DMS114 treated with DMSO at 0.1 percent for 48 hours (cell line): Measurements from ENCODE around the gene FAM107B.

Source experiments
- DNase-seq: peaks from one replicate; lab custom pipeline; 2025; ENCODE audit not compliant: unreplicated experiment; lab: John Stamatoyannopoulos, UW

Gene FAM107B

DNA sequence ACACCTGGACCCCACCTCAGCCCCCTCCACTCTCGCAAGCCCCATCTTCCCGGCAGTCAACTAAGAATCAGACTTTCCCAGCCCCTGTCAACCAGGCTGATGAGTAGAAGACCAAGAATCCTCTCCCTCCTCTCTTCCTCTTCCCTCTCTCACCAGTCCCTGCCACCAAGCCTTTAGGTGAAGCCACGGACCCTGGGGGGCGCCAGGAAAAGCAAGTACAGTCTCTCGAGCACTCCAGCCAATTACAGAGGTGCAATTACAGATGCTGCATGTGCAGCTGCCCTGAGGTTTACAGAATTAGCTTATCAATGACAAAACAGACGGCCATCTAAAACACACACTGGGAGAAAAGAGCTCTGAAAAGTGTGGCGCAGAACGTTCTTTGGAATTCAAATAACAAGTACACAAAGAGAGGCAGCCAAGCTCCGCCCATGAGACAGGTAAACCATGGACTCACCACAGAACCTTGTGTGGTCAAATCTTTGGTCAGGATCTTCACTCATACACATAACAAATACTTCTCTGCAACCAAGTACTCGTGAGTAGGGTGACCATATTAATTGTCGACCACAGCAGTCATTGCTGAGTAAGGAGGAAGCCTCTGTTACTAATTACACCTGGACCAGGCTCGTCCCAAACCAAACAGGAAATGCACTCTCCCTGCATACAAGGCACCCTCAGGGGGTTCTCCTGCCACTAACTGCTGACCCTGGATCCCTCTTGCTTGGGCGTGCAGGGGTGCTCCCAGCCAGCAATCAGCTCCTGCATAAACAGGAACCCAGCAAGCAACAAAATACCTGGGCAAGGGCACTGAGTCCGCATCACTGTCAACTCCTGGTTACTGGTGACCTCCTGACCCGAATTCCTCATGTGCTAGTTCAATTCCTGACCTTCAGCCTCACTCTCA, 189.2 kb downstream of the FAM107B start:
- no peak for DNase-seq

DNA sequence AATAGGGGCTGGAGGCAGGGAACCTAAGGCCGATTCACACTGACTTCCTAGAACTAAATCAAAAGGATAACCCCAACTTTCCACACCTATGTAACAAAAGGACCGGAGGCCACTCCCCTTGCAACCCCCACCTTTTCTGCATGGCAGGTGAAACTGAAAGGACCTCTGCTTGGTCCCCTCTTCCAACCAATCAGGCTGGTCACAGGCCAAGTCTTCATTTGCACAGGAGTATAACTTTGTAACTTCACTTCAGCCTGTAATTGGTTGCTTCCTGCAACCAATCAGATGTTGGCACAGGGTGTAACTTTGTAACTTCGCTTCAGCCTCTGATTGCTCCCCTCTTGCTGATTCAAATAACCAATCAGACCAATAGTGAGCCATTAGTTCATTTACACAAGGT, 190.0 kb downstream of the FAM107B start:
- DNase-seq: no peak

- DNase-seq: no peak
Measured at GRCh38 chr10:14583967-14584366, 190.7 kb downstream of the FAM107B start.

DNA sequence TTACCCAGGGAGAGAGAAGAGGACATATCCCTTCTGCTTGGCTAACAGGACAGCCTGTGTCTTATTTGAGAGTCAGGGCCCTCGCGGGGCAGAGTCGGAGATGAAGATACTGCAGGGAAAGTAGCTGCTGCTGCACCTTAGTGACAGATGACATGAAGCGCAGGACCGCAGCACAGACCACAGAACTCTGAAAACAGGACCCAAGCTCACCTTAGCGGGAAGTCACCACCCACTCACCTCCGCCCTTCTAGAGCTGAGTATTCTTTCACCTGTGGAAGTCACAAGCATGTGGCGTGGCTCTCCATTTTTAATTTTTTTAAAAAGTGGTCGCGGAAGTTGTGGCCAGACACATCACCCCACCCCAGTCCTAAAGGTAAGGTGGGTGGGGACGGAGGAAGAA, 191.4 kb downstream of the FAM107B start:
- no peak for DNase-seq

DNA sequence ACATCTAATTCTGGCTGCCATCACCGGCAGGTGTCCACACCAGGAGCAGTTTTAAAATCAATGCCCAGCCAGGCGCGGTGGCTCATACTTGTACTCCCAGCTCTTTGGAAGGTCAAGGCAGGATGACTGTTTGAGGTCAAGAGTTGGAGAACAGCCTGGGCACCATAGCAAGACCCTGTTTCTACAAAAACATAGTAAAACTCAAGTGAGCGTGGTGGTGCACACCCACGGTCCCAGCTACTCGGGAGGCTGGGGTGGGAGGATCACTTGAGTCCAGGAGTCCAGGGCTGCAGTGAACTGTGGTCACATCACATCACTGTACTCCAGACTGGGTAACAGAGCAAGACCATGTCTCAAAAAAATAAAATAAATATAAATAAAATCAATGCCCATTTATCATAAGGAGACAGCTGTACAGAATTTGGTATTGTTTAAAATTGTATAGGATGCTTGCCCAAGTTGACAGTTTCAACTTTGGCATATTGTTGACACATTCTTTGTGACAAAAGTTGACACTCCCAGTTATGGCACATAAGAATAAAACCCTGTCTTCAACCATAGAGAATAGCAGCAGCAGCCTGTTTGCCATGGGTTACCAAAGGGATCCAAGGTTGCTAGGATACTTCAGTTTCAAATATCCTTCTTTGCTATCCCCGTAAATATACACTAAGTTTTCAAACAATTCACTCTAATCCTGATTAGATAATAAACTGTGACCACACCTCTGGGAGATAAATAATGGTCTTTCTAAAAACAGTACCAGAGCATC, 193.0 kb downstream of the FAM107B start:
- DNase-seq: no peak

DNA sequence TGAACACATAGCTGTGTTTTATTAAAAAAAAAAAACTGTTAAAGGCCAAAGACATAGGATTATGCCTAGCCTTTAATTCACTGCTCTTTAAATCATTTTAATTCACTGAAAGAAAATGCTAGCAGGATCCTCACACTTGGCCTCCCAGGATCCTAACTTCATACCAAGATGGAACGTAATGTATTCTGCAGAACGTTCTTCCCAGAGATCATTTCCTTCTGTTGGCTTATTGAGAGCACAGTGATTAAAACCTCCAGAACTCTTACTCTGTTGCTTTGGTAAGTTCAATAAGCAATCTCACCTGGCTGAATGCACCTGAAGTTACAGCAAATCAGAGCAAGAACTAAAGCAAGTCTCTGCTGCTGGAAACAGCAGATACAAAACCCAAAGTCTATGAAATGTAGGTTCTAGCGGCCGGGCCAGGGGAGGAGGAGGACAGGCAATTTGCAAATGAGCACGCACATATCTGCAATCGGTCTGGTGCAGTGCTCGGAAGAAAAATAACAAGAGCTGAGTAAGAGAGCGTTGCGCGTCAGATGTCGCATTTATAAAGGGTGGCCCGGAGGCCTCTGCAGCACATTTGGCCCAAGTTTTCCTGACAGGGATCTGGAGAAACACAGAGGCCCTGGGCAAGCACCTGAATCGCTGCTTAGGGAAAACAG, 193.9 kb downstream of the FAM107B start:
- no peak for DNase-seq

DNA sequence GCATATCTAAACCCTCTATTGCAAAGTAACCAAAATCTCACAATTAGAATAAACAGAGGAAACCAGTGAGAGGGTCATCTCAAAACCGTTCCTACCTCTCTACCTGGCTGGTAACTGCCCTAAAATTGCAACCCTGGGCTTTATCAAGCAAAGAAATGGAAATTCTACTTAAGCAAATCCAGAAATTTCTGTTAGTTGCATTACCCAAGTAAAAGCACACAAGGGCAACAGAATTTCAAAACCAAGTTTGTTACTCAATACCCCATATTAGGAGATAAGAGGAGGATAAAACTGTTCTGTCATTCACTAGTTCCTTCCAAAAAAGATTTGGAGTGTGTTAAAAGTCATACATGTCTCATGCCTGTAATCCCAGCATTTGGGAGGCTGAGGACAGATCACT, 195.3 kb downstream of the FAM107B start:
- no peak for DNase-seq

- DNase-seq: no peak
Measured at GRCh38 chr10:14578060-14578952, 196.4 kb downstream of the FAM107B start.

- DNase-seq: no peak
Measured at GRCh38 chr10:14574885-14575284, 199.8 kb downstream of the FAM107B start.

GRCh38 chr10:14574291-14574690, 200.4 kb downstream of the FAM107B start:
- no peak for DNase-seq

DNA sequence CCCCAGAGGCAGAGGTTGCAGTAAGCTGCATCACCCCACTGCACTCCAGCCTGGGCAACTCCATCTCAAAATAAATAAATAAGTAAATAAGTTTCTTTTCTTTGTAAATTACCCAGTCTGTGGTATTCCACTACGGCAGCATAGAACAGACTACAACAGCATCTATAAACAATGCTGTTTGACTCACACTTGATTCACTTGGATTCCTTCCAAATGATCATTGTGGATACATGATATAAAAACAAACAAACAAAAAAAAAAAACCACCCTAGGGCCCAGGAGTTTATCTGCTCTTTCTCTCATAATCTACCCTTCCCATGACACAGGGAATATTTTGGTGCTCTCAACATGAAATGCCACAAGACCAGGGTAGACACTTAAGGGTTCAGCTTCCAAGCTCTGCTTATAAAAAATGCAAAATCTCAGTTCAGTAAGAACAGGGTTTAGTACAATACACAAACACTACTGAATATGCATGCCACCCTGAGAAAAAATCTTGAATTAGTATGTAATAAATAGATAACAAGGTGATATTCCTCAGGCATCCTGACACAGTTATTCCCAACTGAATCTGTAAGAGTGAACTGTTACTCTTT, 200.9 kb downstream of the FAM107B start:
- DNase-seq: no peak

DNA sequence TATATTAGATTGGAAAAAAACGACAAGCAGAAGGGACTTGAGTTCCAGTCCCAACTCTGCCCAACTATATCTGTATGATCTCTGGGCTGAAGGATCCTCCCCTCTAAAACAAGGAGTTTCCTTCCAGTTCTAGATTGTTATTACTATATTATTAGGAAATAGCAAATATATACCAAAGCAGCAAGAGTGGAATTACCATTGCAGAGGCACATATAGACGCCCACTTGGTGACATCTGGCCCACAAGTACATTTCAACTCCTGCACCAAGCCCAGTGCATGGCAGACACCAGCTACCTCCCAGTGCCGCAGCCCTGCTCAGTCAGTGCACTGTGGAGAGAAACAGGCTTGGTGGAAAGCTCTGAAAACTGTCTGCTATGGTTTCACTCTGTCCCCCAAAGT, 201.9 kb downstream of the FAM107B start:
- DNase-seq: no peak

DNA sequence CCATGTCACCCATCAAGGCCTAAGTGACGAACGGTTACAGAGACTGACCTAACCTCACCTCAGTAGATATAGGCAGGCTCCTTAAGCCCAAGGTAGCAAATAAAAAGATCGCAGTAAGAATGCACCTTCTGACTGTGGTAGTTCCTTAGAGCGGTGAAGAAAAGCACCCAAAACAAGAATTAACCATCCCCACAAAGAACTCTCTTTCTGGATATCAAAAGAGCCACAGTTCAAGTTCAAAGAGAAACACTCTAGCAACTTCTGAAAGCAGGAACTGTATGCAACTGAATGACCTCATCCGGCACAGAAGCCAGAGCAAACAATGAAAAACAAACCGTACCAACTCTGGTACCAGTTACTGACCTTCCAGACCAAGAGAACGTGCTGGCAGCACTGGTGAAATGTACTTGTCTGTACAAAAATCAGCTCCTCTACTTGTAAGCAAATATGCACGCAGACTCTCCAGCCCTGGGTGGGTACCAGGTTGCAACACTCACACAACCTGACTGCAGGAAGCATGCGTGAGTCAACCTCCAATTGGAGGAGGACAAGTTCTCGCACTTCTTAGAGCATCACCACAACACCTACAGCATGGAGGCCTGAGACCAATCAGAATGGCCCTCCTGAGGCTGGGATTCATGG, 202.7 kb downstream of the FAM107B start:
- no peak for DNase-seq

- no peak for DNase-seq
Measured at GRCh38 chr10:14570800-14571199, 203.9 kb downstream of the FAM107B start.

DNA sequence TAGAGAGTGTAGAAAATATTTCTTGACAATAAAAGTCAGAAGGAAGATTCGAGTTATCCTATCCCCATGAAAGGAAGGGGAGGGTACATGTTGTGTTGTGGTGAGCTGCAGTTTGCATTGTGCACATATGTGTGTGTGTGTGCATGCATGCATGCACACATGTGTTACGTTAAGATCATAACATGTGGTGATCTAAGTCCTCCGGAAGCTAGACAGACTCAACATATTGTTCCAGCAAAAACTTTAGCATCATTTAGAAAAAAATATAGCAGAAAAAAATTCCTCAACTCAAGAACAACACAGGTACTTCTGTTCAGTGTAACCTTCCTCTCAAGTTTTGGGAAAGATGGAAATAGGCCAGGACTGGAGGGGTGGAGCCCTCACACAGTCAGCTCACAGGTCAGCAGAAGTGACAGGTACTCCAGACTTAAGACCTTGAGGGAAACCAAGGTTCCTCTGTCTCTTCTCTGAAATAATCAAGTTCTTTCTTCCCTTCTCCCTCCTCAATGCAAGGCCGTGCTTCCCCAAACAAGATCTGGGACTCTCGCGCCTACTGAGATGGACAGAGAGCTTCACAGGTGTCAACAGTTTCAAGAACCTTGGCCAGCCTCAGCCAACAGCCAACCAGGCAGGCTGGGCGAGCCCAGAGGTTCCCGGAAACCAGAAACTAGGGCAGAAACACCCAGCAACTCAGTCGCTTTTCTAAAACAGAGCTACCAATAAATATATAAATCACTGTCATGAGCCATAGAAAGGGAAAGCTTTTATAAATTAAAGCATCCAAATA, 205.2 kb downstream of the FAM107B start:
- DNase-seq: no peak

DNA sequence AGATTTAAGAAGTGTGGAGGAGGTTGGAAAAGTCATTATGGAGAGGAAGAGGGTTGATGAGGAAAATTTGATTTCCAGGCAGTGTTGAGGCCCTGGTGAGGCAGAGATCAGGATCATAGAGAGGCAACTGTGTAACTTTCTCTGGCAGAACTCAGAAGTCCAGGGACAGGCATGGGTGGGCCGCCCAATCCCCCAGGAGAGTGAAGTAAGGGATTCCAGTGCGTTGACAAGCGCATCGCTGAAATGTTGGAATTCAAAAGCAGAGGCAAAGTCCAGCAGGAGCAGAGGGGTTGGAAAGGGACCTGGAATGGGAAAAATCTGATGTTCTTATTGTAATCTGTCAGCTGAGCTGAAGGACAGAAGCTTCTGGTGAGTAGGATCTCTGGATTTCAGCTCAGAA, 207.3 kb downstream of the FAM107B start:
- no peak for DNase-seq

- no peak for DNase-seq
Measured at GRCh38 chr10:14566498-14566897, 208.2 kb downstream of the FAM107B start.

GRCh38 chr10:14565199-14565598, 209.5 kb downstream of the FAM107B start:
- DNase-seq: no peak

DNA sequence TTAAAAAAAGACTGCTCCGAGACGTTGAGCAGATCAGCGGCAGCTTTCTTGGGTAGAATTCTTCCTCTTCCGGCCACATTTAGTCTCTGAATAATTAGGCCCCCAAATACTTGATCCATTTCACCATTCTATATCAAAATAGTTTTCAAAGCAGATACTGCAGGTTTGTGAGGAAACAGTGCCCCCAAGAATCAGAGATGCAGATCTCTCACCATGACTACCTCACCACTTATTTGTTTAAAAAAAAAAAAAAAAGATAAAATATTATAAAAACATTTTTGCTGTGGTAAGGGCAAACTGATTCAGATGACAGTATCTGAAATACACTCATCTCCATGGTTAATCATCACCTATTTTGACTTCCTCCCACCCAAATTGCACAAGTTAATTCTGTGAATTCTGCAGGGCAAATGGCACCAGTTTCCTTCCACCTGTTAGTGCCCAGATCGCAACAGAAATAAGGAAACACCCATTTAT, 210.4 kb downstream of the FAM107B start:
- no peak for DNase-seq
